Measurements from ENCODE around the gene IFNGR1. TPM values are rescaled to one million over a fixed set of nuclear protein-coding genes. Genes with fewer than 3 reads are reported as not detected.

Gene IFNGR1
- total RNA-seq, 1 experiment from 2014 or later, result 18.4 TPM

- TF ChIP-seq EZH2 (IDR thresholded peaks at IDR 0.05; ENCODE audit: borderline replicate concordance, low read depth, low read length, poor library complexity, severe bottlenecking) (no peak), CTCF (conservative IDR thresholded peaks at IDR 0.05; ENCODE audit: low read depth, low read length) (no peak)
- Histone ChIP-seq H3K27ac (ENCODE audit: low read depth, low read length, poor library complexity, severe bottlenecking) (peak overlapping the region; percentile 26), H3K36me3 (ENCODE audit: insufficient read depth, low read length, poor library complexity, severe bottlenecking) (no peaks in the 10 kb centered on the region), H3K4me1 (ENCODE audit: insufficient read depth, low read length, poor library complexity, severe bottlenecking) (peaks cover 17% of the 10 kb centered on the region), H3K27me3 (replicated peaks; ENCODE audit: insufficient read depth, low read depth, low read length, poor library complexity) (no peaks in the 10 kb centered on the region), H3K9me3 (ENCODE audit: low read depth, low read length, poor library complexity, severe bottlenecking) (no peaks in the 10 kb centered on the region), H3K4me3 (ENCODE audit: low read depth, low read length, poor library complexity, severe bottlenecking) (no peak overlapping the region)
- ChIA-PET CTCF (no interaction called here), POLR2A (ENCODE audit: low non-redundant PET) (no interaction called here)
- peak; percentile 54 for DNase-seq (ENCODE audit: low spot score)
- BruUV-seq (replicated peaks), result no TSS peak
- intact Hi-C loops (cut with micrococcal nuclease; ENCODE audit: unreplicated experiment), result no loop called here
Observed at GRCh38 chr6:137233911-137234863, 15.0 kb upstream of the IFNGR1 start.

DNA sequence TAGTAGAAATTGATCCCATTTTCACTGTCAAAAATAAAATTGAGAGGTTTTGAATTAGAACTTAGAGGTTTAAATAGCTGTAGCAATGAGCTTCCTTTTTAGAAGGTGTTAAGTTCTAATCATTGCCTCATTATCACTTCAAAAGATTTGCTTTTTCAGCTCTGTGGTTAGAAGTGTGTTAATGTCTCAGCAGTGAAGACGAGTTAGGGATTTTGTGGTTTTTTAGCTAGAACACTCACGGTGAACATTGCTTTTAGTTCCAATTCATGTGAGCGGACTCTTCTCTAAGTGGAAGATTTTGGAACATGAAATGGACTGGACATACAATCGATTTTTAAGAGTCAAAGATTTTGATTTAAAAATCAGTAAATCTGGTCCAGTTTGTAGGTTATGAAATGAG, 12.7 kb upstream of the IFNGR1 start:
- no peaks in the 10 kb centered on the region for H3K27me3 ChIP-seq (replicated peaks; ENCODE audit: insufficient read depth, low read depth, low read length, poor library complexity)
- peaks cover 17% of the 10 kb centered on the region for H3K4me1 ChIP-seq (ENCODE audit: insufficient read depth, low read length, poor library complexity, severe bottlenecking)
- intact Hi-C loops (cut with micrococcal nuclease; ENCODE audit: unreplicated experiment), result no loop called here
- no TSS peak for BruUV-seq (replicated peaks)
- TF ChIP-seq EZH2 (IDR thresholded peaks at IDR 0.05; ENCODE audit: borderline replicate concordance, low read depth, low read length, poor library complexity, severe bottlenecking) (no peak), CTCF (conservative IDR thresholded peaks at IDR 0.05; ENCODE audit: low read depth, low read length) (no peak)
- ChIA-PET POLR2A (ENCODE audit: low non-redundant PET) (no interaction called here), CTCF (no interaction called here)
- no peaks in the 10 kb centered on the region for H3K36me3 ChIP-seq (ENCODE audit: insufficient read depth, low read length, poor library complexity, severe bottlenecking)
- H3K4me3 ChIP-seq (ENCODE audit: low read depth, low read length, poor library complexity, severe bottlenecking), result no peak overlapping the region
- no peaks in the 10 kb centered on the region for H3K9me3 ChIP-seq (ENCODE audit: low read depth, low read length, poor library complexity, severe bottlenecking)
- DNase-seq (ENCODE audit: low spot score), result no peak
- no peak overlapping the region for H3K27ac ChIP-seq (ENCODE audit: low read depth, low read length, poor library complexity, severe bottlenecking)

- ChIA-PET CTCF (no interaction called here), POLR2A (ENCODE audit: low non-redundant PET) (no interaction called here)
- no peaks in the 10 kb centered on the region for H3K36me3 ChIP-seq (ENCODE audit: insufficient read depth, low read length, poor library complexity, severe bottlenecking)
- no peak overlapping the region for H3K4me3 ChIP-seq (ENCODE audit: low read depth, low read length, poor library complexity, severe bottlenecking)
- H3K9me3 ChIP-seq (ENCODE audit: low read depth, low read length, poor library complexity, severe bottlenecking), result no peaks in the 10 kb centered on the region
- intact Hi-C loops (cut with micrococcal nuclease; ENCODE audit: unreplicated experiment), result no loop called here
- H3K4me1 ChIP-seq (ENCODE audit: insufficient read depth, low read length, poor library complexity, severe bottlenecking), result peaks cover 17% of the 10 kb centered on the region
- no peak for DNase-seq (ENCODE audit: low spot score)
- TF ChIP-seq CTCF (conservative IDR thresholded peaks at IDR 0.05; ENCODE audit: low read depth, low read length), result no peak
- no TSS peak for BruUV-seq (replicated peaks)
- H3K27me3 ChIP-seq (replicated peaks; ENCODE audit: insufficient read depth, low read depth, low read length, poor library complexity), result no peaks in the 10 kb centered on the region
- no peak overlapping the region for H3K27ac ChIP-seq (ENCODE audit: low read depth, low read length, poor library complexity, severe bottlenecking)
Observed at GRCh38 chr6:137230956-137231555, 11.9 kb upstream of the IFNGR1 start.
